Natural killer cell (primary cell): ENCODE results near the gene AKR1D1. TPM values are rescaled to one million over a fixed set of nuclear protein-coding genes. Genes with fewer than 3 reads are reported as not detected.

Experiments
- ATAC-seq, 3 donors: fragments of 150-1000 bp in 2 of 3; fragments of 200-7000 bp in 1 of 3; cut with Tn5 transposase; 1 replicate in 1 of 3; 2 replicates in 2 of 3; pipeline ENCODE4 v1.10.0; 2021; ENCODE audit warnings: mild to moderate bottlenecking in 2 of 3, moderate library complexity in 2 of 3
- DNase-seq, 2 donors: peaks; one replicate each; pipeline versions ENCODE4 v3.0.0 to v3.0.0-alpha.2; 2013 to 2021; ENCODE audit warnings: mixed read lengths in 1 of 2
- H3K27ac ChIP-seq: one replicate; pipeline ENCODE4 v1.5.1; 2013; ENCODE audit warnings: mild to moderate bottlenecking, low read length
- H3K27me3 ChIP-seq: one replicate; pipeline ENCODE4 v1.6.1; 2013; ENCODE audit warnings: low read length; ENCODE audit not compliant: control insufficient read depth, insufficient read depth
- H3K36me3 ChIP-seq: one replicate; pipeline ENCODE4 v1.6.1; 2013; ENCODE audit warnings: low read length; ENCODE audit not compliant: control insufficient read depth, insufficient read depth
- H3K4me1 ChIP-seq: one replicate; pipeline ENCODE4 v1.6.1; 2013; ENCODE audit warnings: low read length; ENCODE audit not compliant: control insufficient read depth, insufficient read depth
- H3K4me3 ChIP-seq: one replicate; pipeline ENCODE4 v1.5.1; 2013; ENCODE audit warnings: low read length
- H3K9me3 ChIP-seq: one replicate; pipeline ENCODE4 v1.6.1; 2013; ENCODE audit warnings: low read length; ENCODE audit not compliant: control insufficient read depth, insufficient read depth
- H3K27ac Mint-ChIP-seq, 2 donors: one replicate each; pipeline ENCODE4 v1.8.0; 2022; ENCODE audit warnings: mild to moderate bottlenecking in 2 of 2, mixed read lengths in 2 of 2, moderate library complexity in 1 of 2
- H3K27me3 Mint-ChIP-seq, 2 donors: one replicate each; pipeline ENCODE4 v1.8.0; 2022; ENCODE audit warnings: low read depth in 2 of 2, mixed read lengths in 2 of 2
- H3K36me3 Mint-ChIP-seq: one replicate; pipeline ENCODE4 v1.8.0; 2022; ENCODE audit warnings: mixed read lengths
- H3K4me1 Mint-ChIP-seq, 2 donors: one replicate each; pipeline ENCODE4 v1.8.0; 2022; ENCODE audit warnings: mixed read lengths in 2 of 2
- H3K4me3 Mint-ChIP-seq: one replicate; pipeline ENCODE4 v1.8.0; 2022; ENCODE audit warnings: mild to moderate bottlenecking, moderate library complexity, mixed read lengths
- H3K9me3 Mint-ChIP-seq, 2 donors: one replicate each; pipeline ENCODE4 v1.8.0; 2022; ENCODE audit warnings: mixed read lengths in 2 of 2
- CTCF ChIP-seq: fragments of 200-600 bp; IDR thresholded peaks from one replicate; pipeline ENCODE4 v1.8.0; 2022; ENCODE audit warnings: antibody characterized with exemption
- WGBS: methylation state at CpG from one replicate; pipeline ENCODE4 v1.1.7; 2013; ENCODE audit warnings: missing lambda C conversion rate; ENCODE audit not compliant: insufficient coverage; 5-methylcytosine and 5-hydroxymethylcytosine counted together
- intact Hi-C: fragments of 100-400 bp; cut with micrococcal nuclease; formaldehyde crosslinking; loops from one replicate; pipeline ENCODE4 v1.14.2; 2022
- total RNA-seq, 4 donors: library from RNA; stranded (reverse); fragments of 120-200 nt in 1 of 4; gene quantifications; one replicate each; pipeline versions ENCODE4 v1.2.3 to v1.2.4, GENCODE V29; 2013 to 2022

The AKR1D1 gene
- total RNA-seq, 3 donors from 2014 or later (not counting 1 experiment from before 2014, with no cell fraction given), result not detected

GRCh38 chr7:138126928-138127327 is 50.7 kb downstream of the AKR1D1 start:
- Histone ChIP-seq H3K36me3 (no peaks in the 10 kb centered on the region), H3K9me3 (no peaks in the 10 kb centered on the region), H3K4me3 (no peak overlapping the region), H3K4me1 (no peaks in the 10 kb centered on the region), H3K27ac (no peak overlapping the region), H3K27me3 (no peaks in the 10 kb centered on the region)
- Mint-ChIP-seq H3K9me3 (no peaks in the 10 kb centered on the region), H3K4me3 (no peak overlapping the region), H3K36me3 (no peaks in the 10 kb centered on the region), H3K27me3 (no peaks in the 10 kb centered on the region), H3K27ac (no peak overlapping the region), H3K4me1 (no peaks in the 10 kb centered on the region)
- no peak for TF ChIP-seq CTCF
- no peak for ATAC-seq
- 87% methylated on average over 2 of the region's 2 CpGs for WGBS
- intact Hi-C loops, result no loop called here
- no peak for DNase-seq

- DNase-seq, result no peak
- Mint-ChIP-seq H3K27ac (no peak overlapping the region), H3K4me3 (no peak overlapping the region), H3K9me3 (no peaks in the 10 kb centered on the region), H3K27me3 (no peaks in the 10 kb centered on the region), H3K4me1 (no peaks in the 10 kb centered on the region), H3K36me3 (no peaks in the 10 kb centered on the region)
- Histone ChIP-seq H3K4me1 (no peaks in the 10 kb centered on the region), H3K4me3 (no peak overlapping the region), H3K9me3 (no peaks in the 10 kb centered on the region), H3K27ac (no peak overlapping the region), H3K27me3 (no peaks in the 10 kb centered on the region), H3K36me3 (no peaks in the 10 kb centered on the region)
- no CpG with 5 or more reads among the region's 2 CpGs for WGBS
- intact Hi-C loops, result no loop called here
- ATAC-seq, result no peak
- TF ChIP-seq CTCF, result no peak
Observed at GRCh38 chr7:138127996-138128395, 51.7 kb downstream of the AKR1D1 start.

- no peaks in the 10 kb centered on the region for H3K9me3 ChIP-seq
- H3K4me1 ChIP-seq, result no peaks in the 10 kb centered on the region
- no peaks in the 10 kb centered on the region for H3K36me3 ChIP-seq
- Mint-ChIP-seq H3K4me3 (no peak overlapping the region), H3K27ac (no peak overlapping the region), H3K9me3 (no peaks in the 10 kb centered on the region), H3K4me1 (no peaks in the 10 kb centered on the region), H3K36me3 (no peaks in the 10 kb centered on the region), H3K27me3 (no peaks in the 10 kb centered on the region)
- no peak for TF ChIP-seq CTCF
- DNase-seq (no peak), ATAC-seq (no peak)
- no peaks in the 10 kb centered on the region for H3K27me3 ChIP-seq
- H3K4me3 ChIP-seq, result no peak overlapping the region
- 90% methylated on average over 3 of the region's 3 CpGs for WGBS
- intact Hi-C loops, result no loop called here
- no peak overlapping the region for H3K27ac ChIP-seq
Observed at GRCh38 chr7:138129551-138130165, 53.4 kb downstream of the AKR1D1 start.
